ENCODE results near the gene CORO2B. TPM values are rescaled to one million over a fixed set of nuclear protein-coding genes. Genes with fewer than 3 reads are reported as not detected.
A peak's percentile ranks its signal among the peaks of the same experiment; 100 is the strongest.

CORO2B gene
- total RNA-seq, 2 donors from 2014 or later, result 0.07 TPM; not detected in 1

DNA sequence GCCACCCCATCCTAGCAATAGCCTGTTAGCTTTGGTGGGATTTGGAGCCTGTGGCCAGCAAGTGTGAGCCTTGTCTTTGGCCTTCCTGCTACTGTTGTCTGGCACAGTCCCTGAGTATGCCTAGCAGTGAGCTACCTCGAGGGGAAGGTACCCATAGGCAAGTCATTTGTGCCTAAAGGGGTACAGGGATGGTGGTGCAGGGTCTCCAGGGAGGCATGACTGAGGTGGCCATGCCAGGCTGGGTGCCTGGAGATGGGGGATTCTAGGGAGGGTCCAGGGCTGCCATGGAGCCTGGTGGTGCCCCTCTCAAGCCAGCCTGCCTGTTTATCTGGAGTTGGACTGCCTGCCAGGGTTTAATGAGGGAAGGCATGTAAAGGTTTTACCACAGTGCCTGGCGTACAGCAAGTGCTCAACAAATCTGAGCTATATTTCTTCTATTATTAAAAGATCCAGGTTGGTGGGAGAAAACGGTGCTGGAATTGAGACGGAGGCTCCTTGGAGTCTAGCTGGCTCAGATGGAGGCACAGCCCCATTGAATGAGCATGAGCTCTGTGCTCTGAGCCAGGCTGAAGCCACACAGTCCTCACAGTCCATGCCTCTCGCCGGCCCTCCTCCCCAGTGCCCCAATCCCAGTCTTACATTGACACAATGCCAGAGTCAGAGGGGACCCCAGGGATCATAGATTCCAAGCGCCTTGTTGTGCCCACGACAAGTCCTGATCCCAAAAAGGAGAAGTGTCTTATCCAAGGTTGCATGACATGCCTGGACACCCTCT lies 76.2 kb downstream of the CORO2B start:
- Mint-ChIP-seq H3K9me3 (no peaks in the 10 kb centered on the region), H3K27ac (no peak overlapping the region), H3K4me3 (no peak overlapping the region), H3K4me1 (ENCODE audit: low read depth) (no peaks in the 10 kb centered on the region), H3K36me3 (ENCODE audit: insufficient read depth in 2 of 2) (no peaks in the 10 kb centered on the region), H3K27me3 (ENCODE audit: low read depth) (peaks cover 6% of the 10 kb centered on the region)
- DNase-seq, result no peak
- no peak for ATAC-seq (replicated peaks in 1 of 2)

DNA sequence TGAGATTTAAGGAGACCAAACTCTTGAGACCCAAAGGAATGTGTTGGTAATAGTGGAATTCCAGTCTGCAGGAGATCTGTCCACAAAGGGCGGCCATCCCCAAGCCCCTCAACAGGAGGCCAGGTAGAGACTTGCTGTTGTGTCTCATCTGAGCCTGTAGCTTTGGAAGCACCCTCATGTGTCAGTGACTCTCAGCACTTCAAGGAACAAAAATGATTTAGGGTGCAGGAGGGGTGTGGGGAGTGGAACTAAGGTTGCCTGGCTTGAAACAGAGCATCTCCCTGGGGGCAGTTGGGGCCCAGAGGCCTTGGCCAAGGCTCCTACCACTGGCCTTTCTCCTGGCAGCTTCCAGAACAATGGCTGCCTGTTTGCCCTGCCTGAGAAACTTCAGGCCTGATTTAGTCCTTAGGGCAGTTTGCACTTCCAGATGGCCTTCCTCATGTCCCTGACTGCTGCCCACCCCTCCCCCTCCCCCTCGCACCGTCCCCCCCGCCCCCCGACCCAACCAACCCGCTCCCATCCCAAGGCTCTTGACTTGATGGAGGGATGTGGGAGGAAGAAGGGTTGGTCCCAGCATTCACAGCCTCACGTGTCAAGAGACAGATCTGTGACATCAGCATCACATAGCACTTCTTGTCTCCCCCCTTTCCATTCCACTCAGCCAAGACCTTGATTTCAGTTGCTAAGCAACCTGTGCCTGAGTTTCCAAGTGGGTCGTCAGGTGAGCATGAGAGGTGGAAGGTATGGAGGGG lies 77.1 kb downstream of the CORO2B start:
- Mint-ChIP-seq H3K9me3 (no peaks in the 10 kb centered on the region), H3K27ac (no peak overlapping the region), H3K4me3 (no peak overlapping the region), H3K27me3 (ENCODE audit: low read depth) (peaks cover 6% of the 10 kb centered on the region), H3K4me1 (ENCODE audit: low read depth) (no peaks in the 10 kb centered on the region), H3K36me3 (ENCODE audit: insufficient read depth in 2 of 2) (no peaks in the 10 kb centered on the region)
- ATAC-seq (replicated peaks in 1 of 2), result no peak
- DNase-seq, result no peak

DNA sequence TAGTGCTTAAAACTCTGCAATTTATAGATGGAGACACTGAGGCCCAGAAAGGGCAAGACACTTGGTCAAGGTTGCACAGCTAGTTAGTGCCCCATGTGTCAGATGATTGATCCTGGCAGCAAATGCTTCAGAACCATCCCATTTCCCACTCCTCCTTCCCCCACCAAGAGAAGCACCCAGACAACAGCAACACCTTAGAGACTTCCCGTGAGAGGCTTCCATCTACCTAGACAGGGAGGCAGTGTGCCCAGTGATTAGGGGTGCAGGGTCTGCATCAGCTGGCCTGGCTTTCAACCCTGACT lies 77.6 kb downstream of the CORO2B start:
- ATAC-seq (replicated peaks in 1 of 2) (no peak), DNase-seq (no peak)
- no peak overlapping the region for H3K27ac Mint-ChIP-seq
- H3K9me3 Mint-ChIP-seq, result no peaks in the 10 kb centered on the region
- peaks cover 5% of the 10 kb centered on the region for H3K27me3 Mint-ChIP-seq (ENCODE audit: low read depth)
- H3K4me3 Mint-ChIP-seq, result no peak overlapping the region
- H3K4me1 Mint-ChIP-seq (ENCODE audit: low read depth), result no peaks in the 10 kb centered on the region
- H3K36me3 Mint-ChIP-seq (ENCODE audit: insufficient read depth in 2 of 2), result no peaks in the 10 kb centered on the region

- Mint-ChIP-seq H3K27me3 (ENCODE audit: low read depth) (no peaks in the 10 kb centered on the region), H3K36me3 (ENCODE audit: insufficient read depth in 2 of 2) (no peaks in the 10 kb centered on the region), H3K9me3 (no peaks in the 10 kb centered on the region), H3K27ac (no peak overlapping the region), H3K4me3 (no peak overlapping the region), H3K4me1 (ENCODE audit: low read depth) (no peaks in the 10 kb centered on the region)
- ATAC-seq (replicated peaks in 1 of 2) (no peak), DNase-seq (no peak)
Observed at GRCh38 chr15:68658151-68658550, 79.4 kb downstream of the CORO2B start.

- no peak overlapping the region for H3K4me3 Mint-ChIP-seq
- H3K9me3 Mint-ChIP-seq, result no peaks in the 10 kb centered on the region
- H3K36me3 Mint-ChIP-seq (ENCODE audit: insufficient read depth in 2 of 2), result peaks cover 0 to 1% of the 10 kb centered on the region in 2 donors
- ATAC-seq (replicated peaks in 1 of 2), result no peak
- H3K4me1 Mint-ChIP-seq (ENCODE audit: low read depth), result no peaks in the 10 kb centered on the region
- no peaks in the 10 kb centered on the region for H3K27me3 Mint-ChIP-seq (ENCODE audit: low read depth)
- DNase-seq, result no peak
- no peak overlapping the region for H3K27ac Mint-ChIP-seq
Observed at GRCh38 chr15:68658641-68659358, 80.0 kb downstream of the CORO2B start.

GRCh38 chr15:68663526-68663925 lies 84.7 kb downstream of the CORO2B start:
- DNase-seq, result no peak
- Mint-ChIP-seq H3K9me3 (no peaks in the 10 kb centered on the region), H3K27me3 (ENCODE audit: low read depth) (no peaks in the 10 kb centered on the region), H3K27ac (no peak overlapping the region), H3K4me1 (ENCODE audit: low read depth) (no peaks in the 10 kb centered on the region), H3K36me3 (ENCODE audit: insufficient read depth in 2 of 2) (peaks cover 0 to 1% of the 10 kb centered on the region in 2 donors), H3K4me3 (no peak overlapping the region)
- no peak for ATAC-seq (replicated peaks in 1 of 2)

DNA sequence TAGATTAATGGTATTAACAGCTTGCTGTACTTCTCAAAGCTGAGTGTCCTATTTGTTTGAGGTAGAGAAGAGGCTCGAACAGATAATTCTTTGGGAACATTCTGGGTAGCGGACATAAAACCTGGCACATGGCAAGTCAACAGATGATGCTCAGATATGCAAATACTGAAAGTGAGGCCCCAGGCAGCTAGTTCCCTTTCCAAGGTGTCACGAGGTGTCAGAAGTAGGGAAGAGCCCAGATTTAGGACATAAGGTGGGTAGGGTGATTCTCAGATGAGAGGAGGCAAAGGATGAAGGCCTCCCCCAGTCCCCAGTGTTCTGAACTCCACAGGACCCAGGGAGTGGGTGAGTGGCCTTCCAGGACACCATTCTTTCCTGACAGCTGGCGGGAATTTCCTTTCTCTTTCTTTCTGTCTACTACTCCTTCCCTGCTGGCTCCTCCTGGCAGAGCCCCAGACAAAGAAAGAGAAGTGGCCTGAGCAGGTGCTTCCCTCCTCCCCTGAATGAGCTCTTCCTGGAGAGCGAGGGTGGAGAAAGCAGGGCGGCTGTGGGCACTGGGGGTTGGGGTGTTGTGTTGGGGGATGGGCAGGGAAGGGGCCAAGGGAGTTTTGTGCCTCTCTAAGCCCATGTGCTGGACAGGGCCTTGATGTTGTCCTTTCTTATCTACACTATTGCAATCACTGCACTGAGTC lies 87.5 kb downstream of the CORO2B start:
- Mint-ChIP-seq H3K9me3 (no peaks in the 10 kb centered on the region), H3K36me3 (ENCODE audit: insufficient read depth in 2 of 2) (peaks cover 0 to 1% of the 10 kb centered on the region in 2 donors), H3K4me1 (ENCODE audit: low read depth) (no peaks in the 10 kb centered on the region), H3K4me3 (no peak overlapping the region), H3K27ac (no peak overlapping the region), H3K27me3 (ENCODE audit: low read depth) (peaks cover 2% of the 10 kb centered on the region)
- DNase-seq (no peak), ATAC-seq (replicated peaks in 1 of 2) (no peak)

DNA sequence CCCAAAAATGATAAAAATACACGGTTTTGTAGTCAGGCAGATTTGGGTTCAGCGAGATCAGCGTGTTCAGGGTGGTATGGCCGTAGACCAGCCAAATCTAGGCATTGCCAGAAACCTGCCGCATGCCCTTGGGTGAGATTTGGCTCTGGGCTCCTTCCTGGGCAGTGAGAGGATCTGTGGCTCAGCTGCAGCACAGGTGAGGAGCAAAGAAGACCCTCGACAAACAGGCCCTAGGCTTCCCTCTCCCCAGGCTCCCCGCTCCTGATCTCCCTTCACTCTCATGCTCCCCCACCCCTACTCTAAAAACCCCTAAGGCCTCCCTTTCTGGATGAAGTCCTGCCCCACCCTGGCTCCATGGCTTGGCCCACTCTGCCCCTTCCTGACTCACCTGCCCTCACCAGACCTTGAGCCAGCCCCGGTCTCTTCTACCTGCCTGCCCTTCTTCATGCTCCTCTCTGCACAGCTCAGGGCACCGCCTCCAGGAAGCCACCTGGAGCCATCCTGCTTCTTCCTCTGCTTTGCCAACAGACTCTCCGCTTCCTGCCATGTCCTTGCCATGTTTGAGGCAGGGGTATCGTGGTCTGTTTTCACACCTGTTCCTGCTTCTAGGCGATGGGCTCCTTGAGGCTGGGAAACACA lies 88.1 kb downstream of the CORO2B start:
- Mint-ChIP-seq H3K27me3 (ENCODE audit: low read depth) (peaks cover 9% of the 10 kb centered on the region), H3K4me3 (no peak overlapping the region), H3K27ac (no peak overlapping the region), H3K9me3 (no peaks in the 10 kb centered on the region), H3K36me3 (ENCODE audit: insufficient read depth in 2 of 2) (peaks cover 0 to 1% of the 10 kb centered on the region in 2 donors), H3K4me1 (ENCODE audit: low read depth) (no peaks in the 10 kb centered on the region)
- no peak for DNase-seq
- ATAC-seq (replicated peaks in 1 of 2), result no peak

DNA sequence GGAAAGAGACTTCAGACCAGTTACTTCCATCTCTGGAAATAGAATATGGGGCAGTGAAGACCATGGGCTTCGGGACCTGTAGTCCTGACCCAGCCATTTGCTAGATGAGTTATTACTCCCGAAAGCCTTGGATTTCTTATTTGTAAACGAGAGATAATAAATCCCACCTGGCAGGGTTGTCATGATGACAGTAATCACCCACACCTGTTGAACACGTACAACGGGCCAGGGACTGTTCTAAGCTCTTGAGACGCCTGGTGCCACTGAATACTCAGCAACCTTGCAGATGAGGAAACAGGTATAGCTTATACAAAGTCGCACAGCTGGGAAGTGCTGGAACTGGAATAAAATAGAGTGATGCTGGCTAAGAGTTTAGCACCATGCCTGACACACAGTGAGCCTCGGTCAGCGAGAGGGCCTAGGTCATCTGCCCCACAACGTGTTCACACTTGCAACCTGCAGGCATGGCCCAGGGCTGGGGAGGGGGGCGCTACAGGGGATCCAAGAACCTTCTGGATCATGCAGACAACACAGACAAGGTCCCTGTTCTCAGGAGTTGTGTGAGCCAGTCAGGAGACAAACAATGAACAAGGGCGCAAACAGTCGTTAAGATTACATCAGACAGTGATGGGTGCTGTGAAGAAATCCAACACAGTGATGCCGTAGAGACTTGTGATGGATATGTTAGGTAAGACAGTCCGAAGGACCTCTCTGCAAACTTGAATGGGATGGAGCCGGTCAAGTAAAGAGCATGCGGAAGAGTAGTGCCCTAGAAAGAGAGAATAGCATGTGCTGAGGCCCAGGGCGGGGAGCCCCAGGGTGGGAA lies 89.2 kb downstream of the CORO2B start:
- no peaks in the 10 kb centered on the region for H3K9me3 Mint-ChIP-seq
- no peak for ATAC-seq (replicated peaks in 1 of 2)
- peaks cover 20% of the 10 kb centered on the region for H3K27me3 Mint-ChIP-seq (ENCODE audit: low read depth)
- no peak overlapping the region for H3K4me3 Mint-ChIP-seq
- H3K36me3 Mint-ChIP-seq (ENCODE audit: insufficient read depth in 2 of 2), result peaks cover 0 to 1% of the 10 kb centered on the region in 2 donors
- no peak overlapping the region for H3K27ac Mint-ChIP-seq
- no peaks in the 10 kb centered on the region for H3K4me1 Mint-ChIP-seq (ENCODE audit: low read depth)
- DNase-seq, result no peak

- Mint-ChIP-seq H3K36me3 (ENCODE audit: insufficient read depth in 2 of 2) (no peaks in the 10 kb centered on the region), H3K9me3 (no peaks in the 10 kb centered on the region), H3K4me1 (ENCODE audit: low read depth) (no peaks in the 10 kb centered on the region), H3K27me3 (ENCODE audit: low read depth) (peaks cover 23% of the 10 kb centered on the region), H3K27ac (peak overlapping the region; percentile 21), H3K4me3 (no peak overlapping the region)
- DNase-seq, result no peak
- ATAC-seq (replicated peaks in 1 of 2), result no peak
Observed at GRCh38 chr15:68668926-68669600, 90.3 kb downstream of the CORO2B start.

GRCh38 chr15:68672251-68672650 lies 93.5 kb downstream of the CORO2B start:
- Mint-ChIP-seq H3K27me3 (ENCODE audit: low read depth) (peaks cover 23% of the 10 kb centered on the region), H3K4me1 (ENCODE audit: low read depth) (no peaks in the 10 kb centered on the region), H3K27ac (no peak overlapping the region), H3K36me3 (ENCODE audit: insufficient read depth in 2 of 2) (no peaks in the 10 kb centered on the region), H3K9me3 (no peaks in the 10 kb centered on the region), H3K4me3 (no peak overlapping the region)
- ATAC-seq (replicated peaks in 1 of 2) (no peak), DNase-seq (no peak)

All from activated T-cell treated with anti-CD3 and anti-CD28 coated beads, Interleukin-2, amount 50 U/mL, for 72 hours (primary cell).